A549 treated with CORT108297 at 1 μM for 4 hours (cell line): ENCODE results near the gene CXCL9. TPM values are rescaled to one million over a fixed set of nuclear protein-coding genes. Genes with fewer than 3 reads are reported as not detected.

Experiments used
- total RNA-seq: library from RNA; stranded (reverse); fragments of 200-300 nt; extraction: Qiagen RNA extraction; gene quantifications from 5 replicates; pipeline ENCODE4 v1.2.3, GENCODE V29; 2022

The CXCL9 gene
- not detected in 5 replicates for total RNA-seq

GRCh38 chr4:76007089-76007862 is at the start of gene CXCL9:
TSS of gene CXCL9 (minus strand) at chr4:76007509. CDS start at chr4:76007449, 60 bp downstream.

GRCh38 chr4:76035799-76036380 is 28.6 kb upstream of the CXCL9 start, which contains the start of gene CXCL11:
TSS of gene CXCL11 (minus strand) at chr4:76036070. CDS start at chr4:76035987, 83 bp downstream.

GRCh38 chr4:76023389-76023788 is 16.1 kb upstream of the CXCL9 start, which contains the start of gene CXCL10:
TSS of gene CXCL10 (minus strand) at chr4:76023497. CDS start at chr4:76023431, 66 bp downstream.

Other genes starting within 250 kb of the CXCL9 start
- not detected in 5 replicates for gene PPEF2, start 105.1 kb downstream of the CXCL9 start, total RNA-seq
- gene NAAA, start 66.5 kb downstream of the CXCL9 start, total RNA-seq = 23.3 to 26.0 TPM (median 24.3 TPM) in 5 replicates
- gene SDAD1, start 16.6 kb downstream of the CXCL9 start, total RNA-seq = 13.4 to 19.1 TPM (median 14.7 TPM) in 5 replicates
- 0.07 to 0.22 TPM (median 0.13 TPM) in 5 replicates for gene CXCL10, start 16.0 kb upstream of the CXCL9 start, total RNA-seq
- 0.09 to 0.51 TPM (median 0.18 TPM) in 5 replicates for gene CXCL11, start 28.6 kb upstream of the CXCL9 start, total RNA-seq
- not detected in 5 replicates for gene ART3, start 67.2 kb upstream of the CXCL9 start, total RNA-seq
- 25.0 to 45.5 TPM (median 26.7 TPM) in 5 replicates for gene NUP54, start 140.9 kb upstream of the CXCL9 start, total RNA-seq
- gene SCARB2, start 206.3 kb upstream of the CXCL9 start, total RNA-seq = 36.3 to 54.3 TPM (median 52.1 TPM) in 5 replicates
- 0.12 to 0.22 TPM (median 0.18 TPM) in 5 replicates for gene FAM47E, start 244.2 kb upstream of the CXCL9 start, total RNA-seq